Muscle layer of colon (tissue), 2 donors: ENCODE measurements around the gene POLR1A.

Experiments
- H3K27ac ChIP-seq: one replicate; pipeline ENCODE4 v1.7.0; 2013; ENCODE audit warnings: low read depth, mild to moderate bottlenecking, low read length, moderate library complexity
- H3K27me3 ChIP-seq, 2 donors: one replicate each; pipeline ENCODE4 v1.7.0; 2013; ENCODE audit warnings: low read length in 2 of 2, mild to moderate bottlenecking in 2 of 2; ENCODE audit not compliant: insufficient read depth in 2 of 2, control insufficient read depth in 1 of 2
- H3K36me3 ChIP-seq: one replicate; pipeline ENCODE4 v1.7.0; 2013; ENCODE audit warnings: mild to moderate bottlenecking, low read length; ENCODE audit not compliant: insufficient read depth
- H3K4me1 ChIP-seq: one replicate; pipeline ENCODE4 v1.7.0; 2013; ENCODE audit warnings: mild to moderate bottlenecking, low read length; ENCODE audit not compliant: insufficient read depth
- H3K4me3 ChIP-seq, 2 donors: one replicate each; pipeline ENCODE4 v1.7.0; 2013; ENCODE audit warnings: low read length in 2 of 2, low read depth in 1 of 2, mild to moderate bottlenecking in 1 of 2, moderate library complexity in 1 of 2
- H3K9ac ChIP-seq: one replicate; pipeline ENCODE4 v1.7.0; 2013; ENCODE audit warnings: low read length
- H3K9me3 ChIP-seq: one replicate; pipeline ENCODE4 v1.7.0; 2013; ENCODE audit warnings: mild to moderate bottlenecking, low read length
- donor health status: abdominal sarcoma.
- donor health status: Adenocarcinoma of cecum.

The POLR1A gene

DNA sequence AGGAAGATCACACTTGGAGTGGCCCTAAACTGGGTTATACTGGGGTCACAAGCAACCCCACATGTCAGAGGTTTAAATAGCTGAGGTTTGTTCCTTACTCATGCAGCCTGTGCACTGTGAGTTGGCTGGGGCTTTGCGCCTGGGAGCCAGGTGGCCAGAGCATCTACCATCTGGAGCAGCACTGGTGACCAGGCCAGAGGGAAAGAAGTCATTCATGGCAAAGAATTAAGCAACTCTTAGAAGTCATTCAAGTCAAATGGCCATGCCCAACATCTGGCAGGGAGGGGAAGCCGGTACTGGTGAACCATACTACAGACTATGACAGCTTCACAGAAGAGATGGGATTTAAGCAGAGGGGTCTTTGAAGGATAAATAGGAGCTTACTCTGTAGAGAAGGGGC lies 90.7 kb downstream of the POLR1A start:
- Histone ChIP-seq H3K9ac (no peak overlapping the region), H3K27me3 (no peaks in the 10 kb centered on the region), H3K36me3 (no peaks in the 10 kb centered on the region), H3K27ac (no peak overlapping the region), H3K9me3 (no peaks in the 10 kb centered on the region), H3K4me1 (no peaks in the 10 kb centered on the region), H3K4me3 (no peak overlapping the region)

DNA sequence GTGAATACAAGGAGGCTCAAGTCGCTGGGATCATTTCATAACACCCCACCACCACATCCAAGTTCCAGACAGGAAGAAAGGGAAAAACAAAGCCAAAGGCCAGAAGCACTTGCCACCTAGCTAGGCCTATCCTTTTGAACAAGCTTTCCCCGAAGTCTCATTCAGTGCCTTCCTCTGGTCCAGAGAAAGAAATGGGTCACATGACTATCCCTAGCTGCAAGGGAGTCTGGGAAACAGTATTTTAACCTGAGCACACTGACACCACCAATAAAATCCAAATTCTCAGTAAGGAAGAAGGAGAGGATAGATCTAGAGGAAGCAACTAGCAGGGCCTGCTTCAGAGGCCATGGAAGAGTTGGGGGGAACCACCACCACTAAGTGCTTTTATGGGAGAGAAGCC lies 91.2 kb downstream of the POLR1A start:
- Histone ChIP-seq H3K9ac (no peak overlapping the region), H3K4me1 (no peaks in the 10 kb centered on the region), H3K27me3 (no peaks in the 10 kb centered on the region)

GRCh38 chr2:86012007-86012712 lies 93.5 kb downstream of the POLR1A start:
- no peaks in the 10 kb centered on the region for H3K27me3 ChIP-seq
- H3K4me1 ChIP-seq, result no peaks in the 10 kb centered on the region
- H3K27ac ChIP-seq, result no peak overlapping the region
- no peak overlapping the region for H3K9ac ChIP-seq
- H3K36me3 ChIP-seq, result no peaks in the 10 kb centered on the region
- H3K4me3 ChIP-seq, result no peak overlapping the region
- H3K9me3 ChIP-seq, result no peaks in the 10 kb centered on the region

More for the DNA sequence above, 91.2 kb downstream of the POLR1A start:
- Histone ChIP-seq H3K4me3 (no peak overlapping the region), H3K9me3 (no peaks in the 10 kb centered on the region), H3K27ac (no peak overlapping the region), H3K36me3 (no peaks in the 10 kb centered on the region)

- H3K4me1 ChIP-seq, result no peaks in the 10 kb centered on the region
- no peak overlapping the region for H3K9ac ChIP-seq
- no peak overlapping the region for H3K27ac ChIP-seq
- no peak overlapping the region for H3K4me3 ChIP-seq
- no peaks in the 10 kb centered on the region for H3K36me3 ChIP-seq
- H3K27me3 ChIP-seq, result no peaks in the 10 kb centered on the region
- H3K9me3 ChIP-seq, result no peaks in the 10 kb centered on the region
Measured at GRCh38 chr2:86011449-86011941, 94.2 kb downstream of the POLR1A start.

DNA sequence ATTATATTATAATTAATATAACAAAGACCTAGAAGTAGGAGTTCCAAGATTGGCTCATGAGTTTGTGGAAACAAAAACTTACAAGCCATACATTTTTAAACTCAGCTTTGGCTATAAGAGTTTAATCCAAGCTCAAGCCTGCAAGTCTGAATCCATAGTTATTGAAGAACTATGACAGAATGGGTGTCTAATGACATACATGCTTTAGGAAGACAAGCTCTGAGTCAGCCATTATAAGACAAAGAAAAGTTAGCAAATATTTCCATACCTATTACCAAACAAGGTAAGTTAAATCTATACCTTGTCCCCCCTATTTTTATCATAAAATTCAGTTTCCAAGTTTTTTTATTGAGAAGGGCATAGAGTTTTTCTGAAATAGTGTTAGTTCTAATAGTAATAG lies 95.6 kb downstream of the POLR1A start:
- Histone ChIP-seq H3K9ac (no peak overlapping the region), H3K27me3 (no peaks in the 10 kb centered on the region), H3K36me3 (no peaks in the 10 kb centered on the region), H3K4me3 (no peak overlapping the region), H3K27ac (no peak overlapping the region), H3K9me3 (no peaks in the 10 kb centered on the region), H3K4me1 (no peaks in the 10 kb centered on the region)

DNA sequence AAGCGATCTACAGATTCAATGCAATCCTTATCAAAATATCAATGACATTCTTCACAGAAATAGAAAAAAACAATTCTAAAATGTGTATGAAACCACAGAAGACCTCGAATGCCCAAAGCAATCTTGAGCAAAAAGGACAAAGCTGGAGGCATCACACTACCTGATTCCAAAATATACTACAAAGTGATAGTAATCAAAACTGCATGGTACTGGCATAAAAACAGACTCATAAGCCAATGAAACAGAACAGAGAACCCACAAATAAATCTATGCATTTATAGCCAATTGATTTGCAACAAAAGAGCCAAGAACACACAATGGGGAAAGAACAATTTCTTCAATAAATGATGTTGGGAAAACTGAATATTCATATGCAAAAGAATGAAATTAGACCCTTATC lies 99.2 kb downstream of the POLR1A start:
- no peaks in the 10 kb centered on the region for H3K4me1 ChIP-seq
- H3K27ac ChIP-seq, result no peak overlapping the region
- H3K36me3 ChIP-seq, result no peaks in the 10 kb centered on the region
- no peaks in the 10 kb centered on the region for H3K27me3 ChIP-seq
- no peaks in the 10 kb centered on the region for H3K9me3 ChIP-seq
- no peak overlapping the region for H3K9ac ChIP-seq
- H3K4me3 ChIP-seq, result no peak overlapping the region

DNA sequence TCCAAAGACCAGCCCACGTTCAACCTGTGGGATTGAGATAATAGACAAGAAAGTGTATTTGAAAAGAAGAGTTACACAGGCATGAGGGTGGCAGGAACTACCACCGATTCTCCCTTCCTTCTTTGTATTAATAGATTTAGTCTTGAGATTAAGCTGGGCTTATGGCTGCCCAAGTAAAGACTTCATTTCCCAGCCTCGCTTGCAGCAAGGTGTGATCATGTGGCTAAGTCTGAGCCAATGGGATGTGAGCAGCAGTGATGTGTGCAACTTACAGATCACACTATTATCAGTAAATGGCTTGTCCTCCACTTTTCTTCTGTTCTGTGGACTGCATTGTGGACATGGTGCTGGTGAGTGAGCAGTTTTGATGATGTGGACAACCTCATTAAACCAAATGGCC lies 101.7 kb downstream of the POLR1A start:
- no peak overlapping the region for H3K9ac ChIP-seq
- H3K4me1 ChIP-seq, result peaks cover 10% of the 10 kb centered on the region
- H3K36me3 ChIP-seq, result no peaks in the 10 kb centered on the region
- no peak overlapping the region for H3K4me3 ChIP-seq
- H3K27me3 ChIP-seq, result no peaks in the 10 kb centered on the region
- no peak overlapping the region for H3K27ac ChIP-seq
- H3K9me3 ChIP-seq, result no peaks in the 10 kb centered on the region

DNA sequence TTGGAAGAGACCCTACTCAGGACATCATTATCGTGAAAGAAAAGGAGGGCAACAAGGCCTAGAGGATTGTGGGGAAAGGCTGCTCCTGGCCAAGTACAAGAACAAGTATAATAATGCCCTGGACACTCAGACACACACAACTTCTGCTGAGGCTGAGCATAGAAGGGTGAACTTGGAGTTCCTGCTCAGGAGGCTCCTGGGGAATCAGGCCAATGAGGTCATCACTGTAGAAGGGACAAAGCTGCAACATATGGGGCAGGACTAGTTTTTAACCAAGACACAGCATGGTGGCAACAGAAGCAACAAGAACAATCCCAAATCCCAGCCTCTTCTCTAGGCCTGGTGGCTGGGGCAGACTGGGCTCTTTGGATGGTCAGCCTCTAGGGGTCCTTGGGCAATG lies 102.6 kb downstream of the POLR1A start:
- Histone ChIP-seq H3K4me1 (peaks cover 18% of the 10 kb centered on the region), H3K9ac (no peak overlapping the region), H3K9me3 (no peaks in the 10 kb centered on the region), H3K27me3 (no peaks in the 10 kb centered on the region), H3K27ac (no peak overlapping the region), H3K4me3 (no peak overlapping the region), H3K36me3 (no peaks in the 10 kb centered on the region)

- H3K27ac ChIP-seq, result no peak overlapping the region
- H3K4me1 ChIP-seq, result peaks cover 26% of the 10 kb centered on the region
Measured at GRCh38 chr2:86002375-86002774, 103.3 kb downstream of the POLR1A start.

GRCh38 chr2:86001326-86001725 lies 104.4 kb downstream of the POLR1A start:
- no peaks in the 10 kb centered on the region for H3K9me3 ChIP-seq
- H3K4me3 ChIP-seq, result no peak overlapping the region
- no peak overlapping the region for H3K27ac ChIP-seq
- H3K36me3 ChIP-seq, result no peaks in the 10 kb centered on the region
- no peak overlapping the region for H3K9ac ChIP-seq
- H3K27me3 ChIP-seq, result no peaks in the 10 kb centered on the region
- H3K4me1 ChIP-seq, result peaks cover 36% of the 10 kb centered on the region

More at GRCh38 chr2:86002375-86002774, 103.3 kb downstream of the POLR1A start:
- no peaks in the 10 kb centered on the region for H3K9me3 ChIP-seq
- H3K36me3 ChIP-seq, result no peaks in the 10 kb centered on the region
- no peak overlapping the region for H3K4me3 ChIP-seq
- H3K27me3 ChIP-seq, result no peaks in the 10 kb centered on the region
- H3K9ac ChIP-seq, result no peak overlapping the region

- Histone ChIP-seq H3K27ac (no peak overlapping the region), H3K9me3 (no peaks in the 10 kb centered on the region), H3K36me3 (no peaks in the 10 kb centered on the region), H3K4me3 (no peak overlapping the region), H3K27me3 (no peaks in the 10 kb centered on the region), H3K4me1 (peaks cover 40% of the 10 kb centered on the region), H3K9ac (no peak overlapping the region)
Measured at GRCh38 chr2:86000938-86001312, 104.8 kb downstream of the POLR1A start.
